Endometrial microvascular endothelial cells (primary cell): ENCODE measurements around the gene ARHGEF38. TPM values are rescaled to one million over a fixed set of nuclear protein-coding genes. Genes with fewer than 3 reads are reported as not detected.

Source experiments
- in situ Hi-C: cut with HindIII; loops from 2 replicates; pipeline ENCODE4 v1.10.0; 2017; ENCODE audit warnings: low sequenced_read_pairs, low pct_unique_long_range_greater_than_20kb; ENCODE audit errors: inconsistent ontology term
- total RNA-seq: library from RNA; depleted of rRNA; stranded (reverse); fragments of >200 nt; gene quantifications from one replicate; pipeline ENCODE4 v1.2.3, GENCODE V29; 2015; ENCODE audit errors: inconsistent ontology term

ARHGEF38 gene
- total RNA-seq, 1 donor from 2014 or later: not detected

DNA sequence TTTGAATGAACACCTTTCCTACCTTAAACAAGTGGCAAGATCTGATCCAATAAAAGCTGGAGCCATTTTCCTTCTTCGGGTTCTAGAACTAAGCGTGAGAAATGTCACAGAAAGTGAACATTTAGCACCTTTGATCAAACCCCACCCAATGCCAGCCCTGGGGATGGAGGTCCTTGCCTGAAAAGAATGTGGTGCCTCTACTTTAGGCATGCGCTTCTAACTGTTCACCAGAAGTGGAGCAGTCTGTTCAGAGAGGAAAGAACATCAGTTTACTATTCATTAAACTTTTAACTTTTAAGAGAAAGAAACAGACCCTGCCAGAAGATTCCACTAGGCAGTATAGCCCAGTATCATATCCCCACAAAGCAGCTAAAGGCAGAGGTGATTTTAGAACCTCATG lies 80.2 kb downstream of the ARHGEF38 start:
- in situ Hi-C loops: no loop called here

GRCh38 chr4:105633241-105633640 lies 80.8 kb downstream of the ARHGEF38 start:
- in situ Hi-C loops: no loop called here

DNA sequence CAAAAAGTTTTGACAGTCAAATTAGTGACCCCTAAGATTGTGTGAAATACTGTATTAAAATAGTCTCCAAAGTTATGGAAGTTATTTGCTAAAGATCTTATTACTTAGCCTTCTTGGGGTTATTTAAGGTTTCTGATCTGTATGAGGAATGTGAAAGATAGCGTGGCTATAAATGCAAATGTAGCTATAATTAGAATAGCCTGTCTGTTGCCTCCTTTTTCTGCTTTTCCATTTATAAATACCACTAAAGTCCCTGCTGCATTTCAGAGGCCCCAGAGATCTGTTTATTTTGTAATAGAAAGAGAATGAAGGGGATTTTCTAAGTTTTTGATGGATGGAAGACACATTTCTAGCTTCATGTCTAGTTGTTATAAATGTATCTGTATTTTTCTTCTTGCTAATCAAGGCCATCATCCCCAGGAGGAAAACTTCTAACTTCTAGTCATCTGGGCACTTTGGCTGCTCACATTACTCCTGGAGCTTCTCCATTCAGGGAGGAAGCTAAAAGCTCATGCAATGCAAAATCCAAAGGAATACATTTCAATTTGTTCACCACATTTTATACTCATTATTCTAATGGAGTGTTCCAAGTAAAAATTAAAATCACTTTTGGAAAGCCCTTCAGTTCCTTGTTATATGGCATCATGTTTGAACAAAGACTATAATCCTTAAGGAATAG lies 82.1 kb downstream of the ARHGEF38 start:
- in situ Hi-C loops: no loop called here

DNA sequence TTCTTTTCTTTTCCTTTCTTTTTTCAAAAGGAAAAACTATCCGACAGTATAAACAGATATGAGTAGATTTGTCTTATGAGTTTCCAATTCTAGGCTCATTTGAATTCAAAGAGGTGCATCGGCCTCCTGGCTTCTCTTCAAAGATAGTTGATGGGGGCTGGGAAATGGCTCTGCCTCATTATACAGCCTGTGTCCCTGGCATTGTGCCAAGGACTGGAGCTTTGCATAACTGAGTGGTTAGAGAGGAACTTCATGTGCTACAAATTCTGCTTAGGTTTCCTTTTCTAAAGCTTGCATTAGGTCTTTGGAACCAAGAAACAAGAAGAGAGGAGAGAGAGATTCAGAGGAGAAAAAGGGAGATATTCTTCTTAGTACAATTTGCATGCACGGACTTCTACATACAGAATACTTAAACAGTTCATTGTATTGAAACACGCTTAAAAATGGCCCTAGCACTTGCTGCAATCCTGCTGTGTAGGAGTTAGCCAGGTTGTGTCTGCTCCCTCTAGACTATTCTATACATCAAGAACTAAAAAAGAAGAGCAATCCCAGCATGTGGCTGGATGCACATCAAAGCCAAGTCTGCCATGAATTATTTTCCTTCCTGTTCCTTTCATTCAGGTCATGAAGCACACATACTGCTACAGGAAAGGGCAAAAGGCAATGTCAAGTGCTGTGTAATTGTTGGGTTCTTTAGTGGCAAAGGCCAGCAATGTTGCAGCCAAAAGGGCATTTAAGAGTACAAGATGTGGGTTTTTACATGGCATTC lies 85.2 kb downstream of the ARHGEF38 start:
- in situ Hi-C loops: no loop called here

DNA sequence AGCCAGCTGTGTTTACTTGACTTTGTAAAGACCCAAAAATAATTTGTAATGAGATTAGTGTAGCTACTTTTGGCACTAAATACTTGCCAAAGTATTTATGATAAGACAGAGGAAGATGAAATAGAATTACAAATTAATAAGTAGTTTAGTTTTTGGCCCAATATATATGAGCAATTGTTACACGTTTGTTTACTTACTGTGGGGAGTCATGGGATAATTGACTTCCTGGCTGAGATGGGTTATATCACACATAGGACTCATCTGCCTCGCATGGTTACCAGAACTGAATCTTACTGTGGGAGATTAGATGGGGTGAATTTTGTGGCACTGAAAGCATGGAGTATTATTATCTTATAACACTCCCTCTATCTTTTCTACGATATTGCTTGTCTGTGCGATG lies 89.4 kb downstream of the ARHGEF38 start:
- in situ Hi-C loops: no loop called here

DNA sequence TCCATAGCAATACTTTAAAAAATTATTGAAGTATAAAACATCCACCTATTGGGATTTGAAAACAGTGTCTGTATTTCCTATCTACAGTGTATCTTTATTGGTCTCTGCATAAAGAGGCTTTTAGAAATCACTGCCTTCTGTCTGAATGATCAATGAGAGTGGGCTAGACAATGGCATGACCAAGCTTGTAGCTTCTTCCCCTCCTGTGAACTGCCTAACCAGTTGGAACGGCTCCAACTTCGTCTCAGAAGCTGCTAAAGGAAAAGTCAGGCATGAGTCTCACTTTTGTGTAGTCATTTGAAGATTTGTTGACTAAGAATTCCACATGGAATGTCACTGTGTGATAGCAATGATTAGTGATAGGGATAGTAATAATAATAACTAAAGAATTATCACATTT lies 91.8 kb downstream of the ARHGEF38 start:
- in situ Hi-C loops: no loop called here

DNA sequence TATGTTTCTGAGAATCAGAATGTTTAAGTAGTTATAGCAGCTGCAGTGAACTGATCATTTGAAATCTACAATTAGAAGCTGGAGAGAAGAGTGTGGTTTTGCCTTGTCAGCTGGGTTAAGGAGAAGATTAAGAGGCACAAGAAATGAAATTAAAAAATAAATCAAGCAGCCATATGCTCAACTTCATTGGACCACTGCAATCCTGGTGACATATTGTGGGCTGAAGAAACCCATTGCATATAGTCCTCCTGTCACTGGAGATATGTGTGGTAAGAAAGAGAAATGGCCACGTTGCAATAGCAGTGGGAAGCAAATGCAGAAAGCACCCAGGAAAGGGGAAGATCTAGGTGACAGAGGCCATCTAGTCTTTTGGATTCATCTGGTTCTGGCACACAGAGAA lies 93.0 kb downstream of the ARHGEF38 start:
- in situ Hi-C loops: no loop called here

DNA sequence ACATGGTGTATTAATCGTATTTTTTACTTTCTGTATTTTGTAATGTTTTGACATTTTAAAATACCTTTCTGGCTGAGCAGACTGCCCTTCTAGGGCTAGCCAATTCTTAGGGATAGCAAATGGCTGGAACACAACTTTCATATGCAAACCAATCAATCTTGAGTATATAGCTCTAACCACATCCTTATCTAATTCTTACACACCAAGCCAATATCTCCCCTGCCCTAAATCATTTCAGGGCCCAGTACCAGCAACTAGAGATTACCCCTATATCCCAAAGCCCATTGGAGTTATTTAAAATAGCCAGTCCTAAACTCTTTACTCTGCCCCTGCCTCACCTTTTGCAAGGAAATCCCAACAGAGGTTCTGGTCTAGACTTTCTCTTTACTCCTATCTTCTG lies 97.8 kb downstream of the ARHGEF38 start:
- in situ Hi-C loops: no loop called here

DNA sequence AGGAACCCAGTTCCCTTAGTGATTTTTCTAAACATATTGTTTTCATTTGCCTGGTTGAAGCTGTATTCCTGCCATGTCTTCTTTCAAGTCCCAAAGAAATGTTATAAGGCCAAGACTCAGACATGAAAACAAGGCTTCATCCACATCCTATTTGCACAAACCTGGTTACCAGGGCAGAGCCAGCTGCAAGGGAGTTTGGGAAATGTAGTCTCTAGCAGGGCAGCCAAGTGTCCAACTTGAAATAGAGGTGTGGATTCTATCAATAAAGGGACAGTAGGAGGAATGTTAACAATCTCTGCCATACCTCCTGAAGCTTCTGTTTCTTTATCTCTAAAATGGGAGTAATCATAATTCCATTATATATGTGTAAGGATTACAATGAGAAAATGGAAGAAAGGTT lies 99.5 kb downstream of the ARHGEF38 start:
- in situ Hi-C loops: no loop called here

GRCh38 chr4:105652286-105652888 lies 100.0 kb downstream of the ARHGEF38 start:
- in situ Hi-C loops: no loop called here

- in situ Hi-C loops: no loop called here
Observed at GRCh38 chr4:105657117-105657765, 104.8 kb downstream of the ARHGEF38 start.

DNA sequence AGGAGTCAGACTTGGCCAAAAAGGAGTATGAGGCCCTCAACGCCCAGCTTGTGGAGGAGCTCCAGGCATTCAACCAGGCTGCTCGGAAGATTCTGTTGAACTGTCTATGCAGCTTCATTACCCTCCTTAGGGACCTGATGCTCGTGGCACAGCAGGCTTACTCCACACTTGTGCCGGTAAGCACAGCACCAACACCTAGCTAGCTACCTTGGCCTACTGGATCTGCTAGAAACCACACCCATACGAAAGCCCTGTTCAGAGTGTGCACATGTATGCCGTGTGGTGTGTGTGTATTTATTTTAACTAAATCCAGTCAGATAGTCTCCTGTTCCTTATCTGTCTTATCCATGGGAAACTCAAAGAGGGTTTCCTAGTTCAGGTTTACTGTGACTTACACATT lies 106.8 kb downstream of the ARHGEF38 start:
- in situ Hi-C loops: no loop called here

DNA sequence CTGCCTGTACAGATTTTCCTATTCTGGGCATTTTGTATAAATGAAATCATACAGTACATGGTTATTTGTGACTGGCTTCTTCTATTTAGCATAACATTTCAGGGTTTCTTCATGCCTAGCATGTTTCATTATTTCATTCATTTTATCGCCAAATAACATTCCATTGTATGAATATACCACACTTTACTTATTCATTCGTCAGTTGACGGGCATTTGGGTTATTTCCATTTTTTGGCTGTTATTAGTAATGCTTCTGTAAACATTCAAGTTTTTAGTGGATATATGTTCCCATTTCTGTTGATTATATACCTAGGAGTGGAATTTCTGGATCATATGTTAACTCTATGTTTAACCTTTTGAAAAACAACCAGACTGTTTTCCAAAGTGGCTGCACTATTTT lies 108.6 kb downstream of the ARHGEF38 start:
- in situ Hi-C loops: no loop called here

DNA sequence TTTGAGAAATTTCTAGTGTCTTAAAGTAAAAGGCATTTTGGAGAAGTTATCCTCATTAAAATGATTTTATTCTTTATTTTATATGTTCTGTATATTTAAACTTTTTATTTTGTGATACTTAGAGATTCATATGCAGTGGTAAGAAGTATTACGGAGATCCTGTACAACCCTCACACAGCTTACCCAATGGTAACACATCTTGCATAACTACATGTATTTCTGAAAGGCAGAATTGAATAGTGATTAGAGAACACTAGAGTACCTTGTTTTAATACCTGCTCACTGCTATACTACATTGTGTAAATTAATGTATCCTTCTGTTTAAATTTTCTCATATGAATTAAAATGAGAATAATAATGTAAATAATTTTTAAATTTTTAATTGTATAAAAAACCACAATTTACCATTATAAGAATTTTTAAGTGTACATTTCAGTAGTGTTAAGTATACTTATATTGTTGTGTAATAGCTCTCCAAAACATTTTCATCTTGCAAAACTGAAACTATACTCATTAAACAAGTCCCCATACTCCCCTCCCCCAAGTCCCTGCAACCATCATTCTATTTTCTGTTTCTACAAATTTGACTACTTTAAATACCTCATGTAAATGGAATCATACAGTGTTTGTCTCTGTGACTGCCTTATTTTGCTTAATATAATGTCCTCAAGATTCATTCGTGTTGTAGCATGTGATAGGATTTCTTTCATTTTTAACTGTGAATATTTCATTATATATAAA lies 110.7 kb downstream of the ARHGEF38 start:
- in situ Hi-C loops: no loop called here

- in situ Hi-C loops: no loop called here
Observed at GRCh38 chr4:105666693-105667092, 114.3 kb downstream of the ARHGEF38 start.

- in situ Hi-C loops: no loop called here
Observed at GRCh38 chr4:105670684-105671083, 118.3 kb downstream of the ARHGEF38 start.

DNA sequence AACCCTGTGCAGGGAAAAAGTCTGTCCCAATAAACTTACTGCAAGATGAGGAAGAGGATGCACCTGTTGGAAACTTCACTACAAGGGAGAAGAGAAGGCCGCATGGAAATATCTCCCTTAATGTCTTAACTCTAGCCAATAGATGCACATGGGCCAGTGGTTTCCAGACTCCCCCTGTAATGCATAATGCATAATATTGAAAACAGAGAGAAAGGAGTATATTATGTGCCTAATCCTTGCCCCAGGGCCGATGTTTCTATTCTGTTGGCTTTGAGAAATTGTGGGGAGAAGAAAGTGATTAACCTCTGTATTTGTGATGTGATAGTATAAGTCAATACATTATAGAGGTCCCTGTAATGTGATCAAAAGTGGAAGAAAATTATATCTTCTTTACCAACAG lies 118.9 kb downstream of the ARHGEF38 start:
- in situ Hi-C loops: no loop called here

DNA sequence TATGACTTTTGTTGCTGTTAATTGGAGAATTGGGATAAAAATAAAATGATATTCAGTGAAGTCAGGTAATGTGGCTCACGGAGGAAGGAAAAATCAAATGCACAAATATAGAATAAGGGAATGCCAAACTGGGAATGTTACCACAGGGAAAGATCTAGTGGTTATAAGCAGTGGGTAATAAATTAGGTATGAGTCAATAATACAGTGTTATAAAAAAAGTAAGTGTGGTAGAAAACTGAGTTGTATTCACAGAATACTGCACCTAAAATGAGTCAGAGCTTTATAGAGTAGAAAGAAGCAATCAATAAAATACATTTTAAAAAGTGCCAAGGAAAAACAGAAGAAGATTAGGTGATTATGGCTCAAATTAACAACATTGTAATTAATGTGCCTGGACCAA lies 121.6 kb downstream of the ARHGEF38 start:
- in situ Hi-C loops: no loop called here

- in situ Hi-C loops: no loop called here
Observed at GRCh38 chr4:105677709-105678108, 125.3 kb downstream of the ARHGEF38 start.
